HG03039 (cell line): ENCODE results near the gene S100A2.

ENCODE experiments used
- ATAC-seq: cut with Tn5 transposase; IDR thresholded peaks from one replicate; pipeline ENCODE4 v1.9.1; 2021; ENCODE audit warnings: mild to moderate bottlenecking, moderate library complexity; ENCODE audit not compliant: unreplicated experiment

The S100A2 gene

GRCh38 chr1:153565529-153566374 lies at the start of gene S100A2:
Gene S100A2, minus strand, starts transcription at chr1:153565844. Its CDS starts 1,967 bp downstream, at chr1:153563877.
- no peak for ATAC-seq

DNA sequence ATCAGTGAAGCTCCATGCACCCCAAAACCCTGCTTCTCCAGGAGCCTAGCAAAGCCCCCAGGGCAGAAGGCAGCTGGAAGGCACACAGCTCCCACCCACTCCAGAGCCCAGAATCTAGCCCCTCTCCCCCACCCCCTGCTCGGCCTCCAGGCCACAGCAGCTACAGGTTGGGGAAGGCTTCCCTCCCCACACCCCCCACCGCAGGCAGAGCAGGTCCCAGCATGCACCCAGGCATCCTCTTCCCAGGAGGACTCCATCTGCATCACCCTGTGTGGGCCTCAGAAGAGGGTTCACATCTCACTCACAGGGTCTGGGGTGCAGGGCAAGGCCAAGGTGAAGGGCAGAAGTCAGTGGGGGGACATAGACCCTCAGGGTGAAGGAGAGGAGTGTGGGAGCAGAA lies 49.8 kb upstream of the S100A2 start:
- ATAC-seq, result no peak

- ATAC-seq, result no peak
These were observed 49.3 kb upstream of the S100A2 start for GRCh38 chr1:153614906-153615305.

- ATAC-seq, result no peak
These were observed 48.7 kb upstream of the S100A2 start for GRCh38 chr1:153614189-153614900.

DNA sequence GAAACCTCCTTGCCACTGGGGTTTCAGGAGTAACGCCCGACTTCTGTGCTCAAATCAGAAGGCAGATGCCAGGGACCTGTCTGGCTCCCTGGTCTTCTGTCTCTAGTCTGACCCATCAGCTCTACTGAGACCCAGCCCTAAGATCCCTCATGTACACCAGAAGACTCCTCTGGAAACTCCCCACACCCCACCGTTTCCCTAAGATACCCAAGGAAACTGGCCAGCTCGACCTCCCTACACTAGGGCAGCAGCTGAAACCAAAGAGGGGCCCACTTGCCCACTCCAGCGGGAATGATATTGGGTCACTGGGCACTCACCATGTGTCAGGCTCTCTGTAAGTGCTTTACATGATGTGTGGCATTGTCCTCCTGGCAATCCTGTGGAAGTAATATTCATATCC lies 47.8 kb upstream of the S100A2 start:
- no peak for ATAC-seq

GRCh38 chr1:153612755-153613331 lies 47.2 kb upstream of the S100A2 start, which contains the start of gene S100A16:
Gene S100A16, minus strand, starts transcription at chr1:153613137. Its CDS starts 4,986 bp downstream, at chr1:153608151.
- no peak for ATAC-seq

GRCh38 chr1:153612111-153612754 lies 46.6 kb upstream of the S100A2 start:
- no peak for ATAC-seq

DNA sequence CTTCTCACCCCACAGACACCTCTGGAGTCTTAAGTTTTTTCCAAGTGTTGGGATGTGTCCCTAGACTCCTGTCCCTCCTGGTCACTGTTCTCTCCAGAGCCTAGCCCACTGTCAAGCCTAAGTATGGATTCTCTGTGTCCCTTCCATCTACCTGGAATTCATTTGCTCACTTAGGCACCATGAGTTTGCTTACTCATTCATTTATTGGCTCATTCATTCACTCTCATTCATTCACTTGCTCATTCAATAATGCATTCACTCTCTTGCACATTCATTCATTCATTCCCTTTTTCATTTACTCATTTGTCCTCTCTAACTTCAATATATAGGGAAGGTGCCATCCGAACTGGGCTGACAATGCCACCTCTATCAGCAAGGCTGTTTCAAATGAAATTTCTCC lies 45.7 kb upstream of the S100A2 start:
- no peak for ATAC-seq

DNA sequence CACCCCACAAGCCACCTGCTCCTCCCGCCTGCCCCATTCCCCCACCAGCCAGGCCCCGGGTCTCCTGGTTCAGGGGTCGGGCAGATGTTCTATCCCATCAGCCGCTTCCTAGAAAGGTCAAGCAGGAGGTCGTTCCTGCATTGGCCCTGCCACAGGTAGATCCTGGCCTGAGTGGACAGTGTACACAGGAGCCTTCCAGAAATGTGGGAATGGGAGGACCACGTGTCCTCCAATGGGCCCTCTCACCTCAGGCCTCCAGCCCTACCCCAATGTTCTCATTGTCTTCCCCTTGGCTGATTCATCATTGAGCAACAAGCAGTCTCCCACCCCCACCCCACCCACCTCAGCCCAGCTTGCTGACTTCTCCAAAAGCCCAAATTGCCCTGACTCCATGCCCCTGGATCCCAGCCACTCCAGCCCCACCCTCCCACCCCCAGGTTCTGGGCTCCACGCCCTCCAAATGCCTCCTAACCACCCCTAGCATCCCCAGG lies 45.2 kb upstream of the S100A2 start:
- ATAC-seq, result no peak

GRCh38 chr1:153610334-153610733 lies 44.7 kb upstream of the S100A2 start:
- no peak for ATAC-seq

DNA sequence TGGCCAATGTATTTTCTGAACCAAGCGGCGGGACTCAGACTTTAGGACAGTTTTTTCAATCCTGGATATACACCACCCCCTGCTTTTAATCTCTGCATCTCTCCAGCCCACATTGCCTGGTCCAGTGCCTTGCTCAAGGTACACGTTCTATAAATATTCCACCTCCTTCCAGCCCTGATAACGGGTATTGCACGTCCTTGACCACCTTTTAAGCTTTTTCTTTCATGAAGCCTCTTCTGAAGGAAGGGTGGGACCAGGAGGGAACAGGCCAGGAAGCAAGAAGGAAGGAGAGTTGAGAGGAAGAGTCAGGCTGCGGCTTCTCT lies 43.9 kb upstream of the S100A2 start:
- ATAC-seq, result no peak

- no peak for ATAC-seq
These were observed 43.3 kb upstream of the S100A2 start for GRCh38 chr1:153608742-153609584.

DNA sequence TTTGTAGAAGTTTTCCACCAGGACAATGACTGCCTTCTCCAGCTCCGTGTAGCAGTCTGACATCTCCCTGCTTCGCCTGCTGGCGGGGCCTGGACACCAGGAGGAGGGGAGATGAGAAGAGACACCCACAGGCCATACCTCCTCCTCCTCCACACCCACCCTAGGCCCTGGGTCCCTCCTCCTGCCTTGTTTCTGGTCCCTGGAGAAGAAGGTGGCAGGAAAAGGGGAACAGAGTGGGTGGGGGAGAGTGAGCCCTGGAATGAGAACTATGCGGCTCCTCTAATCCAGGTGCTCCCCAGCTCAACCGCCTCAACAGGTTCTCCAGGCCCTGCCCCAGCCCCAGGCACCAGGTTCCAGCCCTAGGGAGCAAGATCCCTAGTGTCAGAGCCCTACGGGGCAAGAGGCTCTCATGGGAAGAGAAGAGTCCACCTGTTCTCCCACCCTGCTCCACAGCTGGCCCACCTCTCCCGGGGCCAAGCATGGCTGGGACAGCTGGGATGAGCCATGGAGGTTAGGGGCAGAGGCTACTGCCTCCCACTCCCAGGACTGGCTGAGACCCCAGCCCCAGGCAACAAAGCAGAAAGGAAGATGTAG lies 42.5 kb upstream of the S100A2 start:
- ATAC-seq, result no peak

- no peak for ATAC-seq
These were observed 41.7 kb upstream of the S100A2 start for GRCh38 chr1:153607381-153607780.

DNA sequence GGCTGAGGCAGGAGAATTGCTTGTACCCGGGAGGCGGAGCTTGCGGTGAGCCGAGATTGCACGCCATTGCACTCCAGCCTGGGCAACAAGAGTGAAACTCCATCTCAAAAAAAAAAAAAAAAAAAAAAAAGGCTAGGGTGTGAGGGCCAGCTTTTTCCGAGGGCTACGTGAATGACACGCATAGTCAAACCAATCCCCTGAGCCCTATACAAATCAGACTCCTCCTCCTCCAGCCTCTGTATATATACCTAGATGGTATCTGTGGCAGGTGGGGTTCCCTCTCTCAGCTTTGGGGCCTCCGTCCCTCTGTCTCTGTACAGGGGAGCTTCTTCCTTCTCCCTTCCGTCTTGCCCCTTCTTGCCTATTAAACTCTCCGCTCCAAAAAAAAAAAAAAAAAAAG lies 40.5 kb upstream of the S100A2 start:
- no peak for ATAC-seq

GRCh38 chr1:153602749-153603148 lies 37.1 kb upstream of the S100A2 start:
- no peak for ATAC-seq

GRCh38 chr1:153599847-153600246 lies 34.2 kb upstream of the S100A2 start:
- ATAC-seq, result no peak

- peak; percentile 89 for ATAC-seq
These were observed 32.9 kb upstream of the S100A2 start for GRCh38 chr1:153598309-153599172.

GRCh38 chr1:153597206-153597605 lies 31.6 kb upstream of the S100A2 start:
- ATAC-seq, result no peak
